Thoracic aorta (tissue), 2 donors: Measurements from ENCODE around the gene PRR11. TPM values are rescaled to one million over a fixed set of nuclear protein-coding genes. Genes with fewer than 3 reads are reported as not detected.
"Not testable (repeated sequence)": the region's sequence is repeated elsewhere in the genome, so short reads cannot be mapped to it uniquely, and the experiment has no call there.

Source experiments
- ATAC-seq: fragments of 150-250 bp; one replicate; pipeline ENCODE4 v1.8.0; 2017; ENCODE audit warnings: low read depth; ENCODE audit not compliant: insufficient number of reproducible peaks, low FRiP score
- DNase-seq: peaks from one replicate; pipeline ENCODE4 v3.0.0-alpha.2; 2020; ENCODE audit warnings: low spot score
- H3K27ac ChIP-seq, 2 donors: fragments of 200-600 bp; sonication (generic); 1 replicate in 1 of 2; 2 replicates in 1 of 2; pipeline ENCODE4 v1.5.1; 2016; ENCODE audit warnings: mild to moderate bottlenecking in 2 of 2, moderate library complexity in 2 of 2
- H3K27me3 ChIP-seq: fragments of 200-600 bp; sonication (generic); replicated peaks from 2 replicates; pipeline ENCODE4 v1.6.0; 2016; ENCODE audit warnings: mild to moderate bottlenecking; ENCODE audit not compliant: insufficient read depth
- H3K36me3 ChIP-seq: fragments of 200-600 bp; sonication (generic); one replicate; pipeline ENCODE4 v1.5.1; 2016
- H3K4me1 ChIP-seq, 2 donors: fragments of 200-600 bp; sonication (generic); 1 replicate in 1 of 2; 2 replicates in 1 of 2; pipeline versions ENCODE4 v1.5.1 to v1.6.0; 2016; ENCODE audit warnings: low read depth in 2 of 2, mild to moderate bottlenecking in 1 of 2; ENCODE audit not compliant: control insufficient read depth in 1 of 2
- H3K4me3 ChIP-seq: fragments of 200-600 bp; sonication (generic); 2 replicates; pipeline ENCODE4 v1.5.1; 2016; ENCODE audit warnings: mild to moderate bottlenecking
- H3K9me3 ChIP-seq: fragments of 200-600 bp; sonication (generic); 2 replicates; pipeline ENCODE4 v1.5.1; 2016
- total RNA-seq, 2 donors: library from RNA; depleted of rRNA; stranded (reverse); fragments of >200 nt; gene quantifications; one replicate each; pipeline versions ENCODE4 v1.1.0 to v1.2.3, GENCODE V29; 2016
- TF ChIP-seq, protein P1 (sequence below): fragments of 200-600 bp; sonication (generic); IDR thresholded peaks from one replicate; pipeline ENCODE4 v1.5.1; 2019; ENCODE audit warnings: antibody characterized with exemption

The PRR11 gene
- total RNA-seq, 2 donors from 2014 or later, result 0.71 TPM; not detected in 1

DNA sequence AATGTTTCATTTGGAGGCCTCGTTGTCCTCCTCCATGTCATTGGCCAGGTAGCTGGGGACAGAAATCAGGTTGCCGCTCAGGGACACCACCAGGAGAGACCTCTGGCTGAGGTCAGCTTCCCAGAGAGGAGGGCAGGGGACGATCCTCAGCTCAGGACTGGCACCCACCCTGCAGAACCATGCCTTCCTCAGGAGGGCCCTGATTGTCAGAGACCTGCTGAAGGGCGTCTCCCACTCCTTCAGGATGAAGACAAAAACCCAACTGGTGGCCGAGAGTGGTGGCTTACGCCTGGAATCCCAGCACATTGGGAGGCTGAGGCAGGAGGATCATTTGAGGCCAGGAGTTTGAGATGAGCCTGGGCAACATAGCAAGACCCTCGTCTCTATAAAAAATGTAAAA is 19.5 kb downstream of the PRR11 start:
- TF ChIP-seq, protein P1, sequence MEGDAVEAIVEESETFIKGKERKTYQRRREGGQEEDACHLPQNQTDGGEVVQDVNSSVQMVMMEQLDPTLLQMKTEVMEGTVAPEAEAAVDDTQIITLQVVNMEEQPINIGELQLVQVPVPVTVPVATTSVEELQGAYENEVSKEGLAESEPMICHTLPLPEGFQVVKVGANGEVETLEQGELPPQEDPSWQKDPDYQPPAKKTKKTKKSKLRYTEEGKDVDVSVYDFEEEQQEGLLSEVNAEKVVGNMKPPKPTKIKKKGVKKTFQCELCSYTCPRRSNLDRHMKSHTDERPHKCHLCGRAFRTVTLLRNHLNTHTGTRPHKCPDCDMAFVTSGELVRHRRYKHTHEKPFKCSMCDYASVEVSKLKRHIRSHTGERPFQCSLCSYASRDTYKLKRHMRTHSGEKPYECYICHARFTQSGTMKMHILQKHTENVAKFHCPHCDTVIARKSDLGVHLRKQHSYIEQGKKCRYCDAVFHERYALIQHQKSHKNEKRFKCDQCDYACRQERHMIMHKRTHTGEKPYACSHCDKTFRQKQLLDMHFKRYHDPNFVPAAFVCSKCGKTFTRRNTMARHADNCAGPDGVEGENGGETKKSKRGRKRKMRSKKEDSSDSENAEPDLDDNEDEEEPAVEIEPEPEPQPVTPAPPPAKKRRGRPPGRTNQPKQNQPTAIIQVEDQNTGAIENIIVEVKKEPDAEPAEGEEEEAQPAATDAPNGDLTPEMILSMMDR, result no peak
- ATAC-seq (no peak), DNase-seq (no peak)
- H3K27me3 ChIP-seq, result no peaks in the 10 kb centered on the region
- H3K4me3 ChIP-seq, result no peak overlapping the region
- no peaks in the 10 kb centered on the region for H3K36me3 ChIP-seq
- H3K27ac ChIP-seq, result no peak overlapping the region
- no peaks in the 10 kb centered on the region for H3K4me1 ChIP-seq
- no peaks in the 10 kb centered on the region for H3K9me3 ChIP-seq

DNA sequence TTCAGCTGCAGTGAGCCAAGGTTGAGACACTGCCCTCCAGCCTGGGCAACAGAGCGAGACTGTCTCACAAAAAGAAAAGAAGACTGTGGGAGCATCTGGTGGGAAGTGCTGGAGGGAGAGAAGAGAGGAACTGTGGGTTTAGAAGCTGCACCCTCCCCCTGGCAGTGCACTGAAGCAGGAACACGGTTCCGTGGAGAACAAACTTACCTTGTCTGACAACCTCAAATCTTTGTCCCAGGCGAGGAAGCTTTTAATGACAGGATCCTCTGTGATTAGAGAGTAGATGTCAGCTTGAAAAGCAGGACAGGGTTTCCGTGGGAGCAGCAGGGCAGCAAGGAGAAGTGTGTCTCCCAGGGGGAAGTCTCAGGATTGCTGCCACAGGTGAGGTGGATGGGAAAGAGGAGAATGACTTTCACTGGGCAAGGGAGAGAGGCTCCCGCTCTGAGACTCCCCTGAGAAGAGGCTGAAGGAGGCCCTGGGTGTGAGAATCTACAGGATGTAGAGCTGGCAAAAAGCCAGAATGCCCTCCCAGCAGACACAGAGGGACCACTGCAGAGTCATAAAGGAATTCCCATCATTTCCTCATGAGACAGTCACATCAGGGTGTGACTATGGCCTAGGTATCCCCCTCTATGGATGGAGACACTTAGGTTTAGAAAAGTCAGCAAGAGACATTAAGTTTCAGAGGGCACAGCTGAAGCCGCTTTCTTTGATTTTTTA is 22.9 kb downstream of the PRR11 start:
- TF ChIP-seq, protein P1, result no peak
- no peaks in the 10 kb centered on the region for H3K4me1 ChIP-seq
- H3K27me3 ChIP-seq, result no peaks in the 10 kb centered on the region
- no peak overlapping the region for H3K27ac ChIP-seq
- no peak for ATAC-seq
- H3K36me3 ChIP-seq, result no peaks in the 10 kb centered on the region
- H3K9me3 ChIP-seq, result no peaks in the 10 kb centered on the region
- DNase-seq, result no peak
- no peak overlapping the region for H3K4me3 ChIP-seq

DNA sequence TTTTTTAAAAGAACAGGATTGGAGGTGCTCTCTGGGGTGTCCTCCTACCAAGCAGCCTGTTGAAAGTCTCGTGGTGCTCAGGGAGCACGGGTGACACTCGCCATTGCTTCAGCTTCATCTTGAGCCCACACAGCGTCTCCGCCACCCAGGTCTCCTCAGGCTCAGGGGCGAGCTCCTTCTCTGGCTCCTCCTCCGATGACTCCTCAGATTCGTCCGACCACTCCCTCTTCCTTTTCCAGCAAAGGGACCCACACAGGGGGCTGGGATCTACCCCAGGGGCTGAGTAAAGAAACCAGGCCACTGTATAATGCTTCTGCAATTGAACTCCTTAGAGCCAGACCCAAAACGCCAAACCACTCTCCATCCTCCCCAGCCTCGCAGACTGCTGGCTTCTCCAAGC is 24.1 kb downstream of the PRR11 start:
- ATAC-seq, result not testable (repeated sequence)

DNA sequence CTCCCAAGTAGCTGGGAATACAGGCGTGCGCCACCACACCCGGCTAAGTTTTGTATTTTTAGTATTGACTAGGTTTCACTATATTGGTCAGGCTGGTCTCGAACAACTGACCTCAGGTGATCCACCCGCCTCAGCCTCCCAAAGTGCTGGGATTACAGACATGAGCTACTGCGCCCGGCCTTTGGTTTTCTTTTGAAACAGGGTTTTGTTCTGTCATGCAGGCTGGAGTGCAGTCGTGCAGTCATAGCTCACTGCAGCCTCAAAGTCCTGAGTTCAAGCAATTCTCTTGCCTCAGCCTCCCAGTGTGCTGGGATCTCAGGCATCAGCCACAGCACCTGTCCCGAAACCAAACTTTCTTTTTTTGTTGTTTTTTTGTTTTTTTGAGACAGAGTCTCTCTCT is 25.1 kb downstream of the PRR11 start:
- no peaks in the 10 kb centered on the region for H3K27me3 ChIP-seq
- ATAC-seq (no peak), DNase-seq (no peak)
- TF ChIP-seq, protein P1, result no peak
- no peaks in the 10 kb centered on the region for H3K4me1 ChIP-seq
- no peaks in the 10 kb centered on the region for H3K36me3 ChIP-seq
- no peak overlapping the region for H3K4me3 ChIP-seq
- no peaks in the 10 kb centered on the region for H3K9me3 ChIP-seq
- H3K27ac ChIP-seq, result no peak overlapping the region

More for the DNA sequence above, 24.1 kb downstream of the PRR11 start:
- not testable (repeated sequence) for H3K27me3 ChIP-seq, H3K4me3 ChIP-seq, H3K4me1 ChIP-seq, DNase-seq, H3K36me3 ChIP-seq, H3K9me3 ChIP-seq, H3K27ac ChIP-seq

- TF ChIP-seq, protein P1, result no peak
- no peaks in the 10 kb centered on the region for H3K4me1 ChIP-seq
- H3K27ac ChIP-seq, result no peak overlapping the region
- no peaks in the 10 kb centered on the region for H3K36me3 ChIP-seq
- no peak for DNase-seq
- H3K4me3 ChIP-seq, result no peak overlapping the region
- no peaks in the 10 kb centered on the region for H3K9me3 ChIP-seq
- ATAC-seq, result no peak
- H3K27me3 ChIP-seq, result no peaks in the 10 kb centered on the region
These were observed 25.9 kb downstream of the PRR11 start for GRCh38 chr17:59181481-59181880.

DNA sequence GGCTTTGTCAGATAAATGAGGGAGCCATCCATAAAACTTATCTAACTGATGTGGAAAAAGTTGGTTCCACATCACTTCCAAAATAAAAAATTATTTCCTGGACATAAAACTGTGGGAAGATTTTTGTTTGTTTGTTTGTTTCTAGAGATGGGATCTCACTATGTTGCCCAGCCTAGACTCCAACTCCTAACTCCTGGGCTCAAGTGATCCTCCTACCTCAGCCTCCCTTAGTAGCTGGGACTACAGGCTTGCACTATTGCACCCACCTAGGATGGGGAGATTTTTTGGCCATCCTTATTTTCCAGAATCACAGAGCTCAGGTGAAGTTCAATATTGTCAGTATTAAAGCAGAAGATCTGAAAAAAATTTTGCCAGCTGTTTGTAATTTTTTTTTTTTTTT is 30.5 kb downstream of the PRR11 start:
- H3K27me3 ChIP-seq, result no peaks in the 10 kb centered on the region
- no peak overlapping the region for H3K4me3 ChIP-seq
- H3K9me3 ChIP-seq, result no peaks in the 10 kb centered on the region
- H3K27ac ChIP-seq, result no peak overlapping the region
- no peak for DNase-seq
- no peak for ATAC-seq
- TF ChIP-seq, protein P1, result no peak
- H3K4me1 ChIP-seq, result no peaks in the 10 kb centered on the region
- no peaks in the 10 kb centered on the region for H3K36me3 ChIP-seq
